Measurements from ENCODE around the gene PTOV1. TPM values are rescaled to one million over a fixed set of nuclear protein-coding genes. Genes with fewer than 3 reads are reported as not detected.

Gene PTOV1
- total and polyA plus RNA-seq, 2 of the 13 experiments (the other 11 are each of a cell fraction or from before 2014, with no cell fraction given): 63.5 to 68.5 TPM

- TF ChIP-seq PLSCR1 (CRISPR knock-in tag; IDR thresholded peaks at IDR 0.05; ENCODE audit: borderline replicate concordance) (no peak), MED13 (CRISPR knock-in tag; IDR thresholded peaks at IDR 0.05) (peak; percentile 14; the same call in 1 of the 2 replicates), REXO4 (CRISPR knock-in tag; IDR thresholded peaks at IDR 0.05; ENCODE audit: borderline replicate concordance) (no peak), ZNF577 (CRISPR knock-in tag; IDR thresholded peaks at IDR 0.05; ENCODE audit: borderline replicate concordance, low read depth) (0 out of 2 replicates have a peak, but pooled peaks have one; percentile 70), MAFK (conservative IDR thresholded peaks at IDR 0.05 in 1 of 2, IDR thresholded peaks at IDR 0.05 in 1 of 2; ENCODE audit: low read length in 2 of 2) (no peak), SCMH1 (CRISPR knock-in tag; IDR thresholded peaks at IDR 0.05; ENCODE audit: borderline replicate concordance) (no peak), ZNF720 (CRISPR knock-in tag; IDR thresholded peaks at IDR 0.05) (no peak), HHEX (CRISPR knock-in tag; IDR thresholded peaks at IDR 0.05) (no peak), ZNF710 (CRISPR knock-in tag; IDR thresholded peaks at IDR 0.05; ENCODE audit: borderline replicate concordance) (0 out of 2 replicates have a peak, but pooled peaks have one; percentile 59), ZNF614 (CRISPR knock-in tag; IDR thresholded peaks at IDR 0.05; ENCODE audit: borderline replicate concordance) (no peak), SNRNP70 (IDR thresholded peaks at IDR 0.05; ENCODE audit: low read depth, low read length) (no peak), ARID3A (IDR thresholded peaks at IDR 0.05; ENCODE audit: low read depth, low read length) (no peak), EED (CRISPR knock-in tag; IDR thresholded peaks at IDR 0.05) (peak; percentile 74), ZEB1 (IDR thresholded peaks at IDR 0.05; ENCODE audit: insufficient replicate concordance, low read depth) (peak; percentile 72), RORA (CRISPR knock-in tag; IDR thresholded peaks at IDR 0.05) (no peak), KDM2A (CRISPR knock-in tag; IDR thresholded peaks at IDR 0.05; ENCODE audit: borderline replicate concordance, low read depth) (peak; percentile 79), MIXL1 (CRISPR knock-in tag; IDR thresholded peaks at IDR 0.05) (peak; percentile 16; the same call in 1 of the 2 replicates), GABPA (IDR thresholded peaks at IDR 0.05; ENCODE audit: low read depth, low read length) (peak; percentile 74), GABPA (CRISPR knock-in tag; IDR thresholded peaks at IDR 0.05; ENCODE audit: low read depth) (peak; percentile 95), ZNF430 (CRISPR knock-in tag; IDR thresholded peaks at IDR 0.05) (0 out of 2 replicates have a peak, but pooled peaks have one; percentile 67), ZFP36L1 (CRISPR knock-in tag; IDR thresholded peaks at IDR 0.05) (no peak), CBX1 (IDR thresholded peaks at IDR 0.05; ENCODE audit: low read depth) (no peak)
These were observed 16.2 kb downstream of the PTOV1 start, which contains the start of gene PNKP (continued) for GRCh38 chr19:49866933-49867782.

Data from HepG2 (cell line).